A549 (cell line): Measurements from ENCODE around the gene STX1B. TPM values are rescaled to one million over a fixed set of nuclear protein-coding genes. Genes with fewer than 3 reads are reported as not detected.

Experiments used
- ATAC-seq, 2 experiments: fragments of 200-7000 bp in 1 of 2; fragments of >200 bp in 1 of 2; cut with Nextera tagmentation in 1 of 2; cut with Tn5 transposase in 1 of 2; 3 replicates each; pipeline versions ENCODE4 v1.8.0 to v1.9.1; 2018 to 2020; ENCODE audit warnings: mild to moderate bottlenecking in 1 of 2, moderate library complexity in 1 of 2
- CTCF ChIA-PET: fragments of 300-600 bp; sonication (Branson Sonifier 250); formaldehyde crosslinking; extraction: SDS; loops from one replicate; lab custom pipeline; 2021; ENCODE audit warnings: antibody characterized with exemption, inconsistent platforms; lab: Yijun Ruan, JAX
- POLR2A ChIA-PET: fragments of 350-600 bp; formaldehyde crosslinking; extraction: SDS; loops from one replicate; lab custom pipeline; 2021; ENCODE audit warnings: antibody characterized with exemption, inconsistent platforms; lab: Yijun Ruan, JAX
- DNase-seq, 2 experiments: peaks; one replicate each; pipeline versions ENCODE4 v3.0.0 to v3.0.0-alpha.2; 2011 to 2016; ENCODE audit warnings: low read depth in 1 of 2, low spot score in 1 of 2
- FAIRE-seq: peaks from 2 replicates; lab custom pipeline; 2011; peaks lifted over from hg19 to GRCh38; lab: Jason Lieb, UNC
- H3K27ac ChIP-seq, 2 experiments: fragments of >200 bp; sonication (Bioruptor Twin); formaldehyde crosslinking; 3 replicates each; pipeline ENCODE4 v1.5.1; 2016 to 2017
- H3K4me1 ChIP-seq: fragments of >200 bp; sonication (Bioruptor Twin); formaldehyde crosslinking; 3 replicates; pipeline ENCODE4 v1.6.1; 2016
- H3K4me2 ChIP-seq: fragments of >200 bp; sonication (Bioruptor Twin); formaldehyde crosslinking; 3 replicates; pipeline ENCODE4 v1.6.1; 2016
- H3K4me3 ChIP-seq: fragments of >200 bp; sonication (Bioruptor Twin); formaldehyde crosslinking; 3 replicates; pipeline ENCODE4 v1.5.1; 2016
- H3K9me3 ChIP-seq: fragments of >200 bp; sonication (Bioruptor Twin); formaldehyde crosslinking; 3 replicates; pipeline ENCODE4 v1.6.1; 2016
- ATOH8 ChIP-seq: fragments of 250-450 bp; sonication (Bioruptor Pico); IDR thresholded peaks from 2 replicates; pipeline ENCODE4 v1.5.0; 2020; ENCODE audit warnings: low read depth, mild to moderate bottlenecking, moderate library complexity
- BHLHE40 ChIP-seq: IDR thresholded peaks from 2 replicates; pipeline ENCODE4 v1.6.1; 2012; ENCODE audit warnings: low read depth, low read length, inconsistent platforms
- CBX8 ChIP-seq: fragments of 200-600 bp; sonication (generic); IDR thresholded peaks from 2 replicates; pipeline ENCODE4 v1.6.1; 2016
- CEBPB ChIP-seq, 2 experiments: fragments of >200 bp in 1 of 2; sonication (Bioruptor Twin) in 1 of 2; formaldehyde crosslinking in 1 of 2; IDR thresholded peaks; 2 replicates each; pipeline ENCODE4 v1.6.1; 2012 to 2016
- EP300 ChIP-seq, 2 experiments: fragments of >200 bp; sonication (Bioruptor Twin); formaldehyde crosslinking; IDR thresholded peaks; 2 replicates in 1 of 2; 3 replicates in 1 of 2; pipeline ENCODE4 v1.6.1; 2016 to 2017
- ESRRA ChIP-seq: fragments of 150-350 bp; IDR thresholded peaks from 2 replicates; pipeline ENCODE4 v1.6.1; 2014; ENCODE audit warnings: mild to moderate bottlenecking, low read length, borderline replicate concordance
- FOSL2 ChIP-seq, 2 experiments: fragments of 450-650 bp in 1 of 2; fragments of >200 bp in 1 of 2; sonication (Bioruptor Twin) in 1 of 2; formaldehyde crosslinking; IDR thresholded peaks; 2 replicates each; pipeline versions ENCODE4 v1.5.0 to v1.6.1; 2016 to 2020; ENCODE audit warnings: mild to moderate bottlenecking in 1 of 2, moderate library complexity in 1 of 2
- FOXS1 ChIP-seq: fragments of 250-450 bp; sonication (Bioruptor Pico); IDR thresholded peaks from 2 replicates; pipeline ENCODE4 v1.5.0; 2020; ENCODE audit warnings: mild to moderate bottlenecking, moderate library complexity
- GATA3 ChIP-seq: IDR thresholded peaks from 2 replicates; pipeline ENCODE4 v1.6.1; 2012; ENCODE audit warnings: borderline replicate concordance
- HDAC2 ChIP-seq: fragments of 200-600 bp; sonication (generic); IDR thresholded peaks from 2 replicates; pipeline ENCODE4 v1.6.1; 2016
- HOXA7 ChIP-seq: fragments of 250-450 bp; sonication (Bioruptor Pico); IDR thresholded peaks from 2 replicates; pipeline ENCODE4 v1.5.0; 2020; ENCODE audit warnings: mild to moderate bottlenecking, moderate library complexity
- HOXB13 ChIP-seq: fragments of 250-450 bp; sonication (Bioruptor Pico); IDR thresholded peaks from 2 replicates; pipeline ENCODE4 v1.5.0; 2020; ENCODE audit warnings: low read depth, mild to moderate bottlenecking, moderate library complexity
- KDM5A ChIP-seq: fragments of 200-600 bp; sonication (generic); IDR thresholded peaks from 2 replicates; pipeline ENCODE4 v1.6.1; 2016; ENCODE audit warnings: antibody characterized with exemption, mild to moderate bottlenecking
- MAFK ChIP-seq: fragments of 450-650 bp; IDR thresholded peaks from 2 replicates; pipeline ENCODE4 v1.6.1; 2014; ENCODE audit not compliant: partially characterized antibody
- MAX ChIP-seq: IDR thresholded peaks from 2 replicates; pipeline ENCODE4 v1.6.1; 2012
- MAZ ChIP-seq: fragments of 150-350 bp; IDR thresholded peaks from 2 replicates; pipeline ENCODE4 v1.6.1; 2014; ENCODE audit warnings: antibody characterized with exemption, low read depth, low read length, borderline replicate concordance
- NFE2L2 ChIP-seq: fragments of 150-350 bp; conservative IDR thresholded peaks from 2 replicates; pipeline ENCODE4 v1.6.1; 2014; ENCODE audit warnings: low read length
- NPAS2 ChIP-seq: fragments of 250-450 bp; sonication (Bioruptor Pico); IDR thresholded peaks from 2 replicates; pipeline ENCODE4 v1.8.0; 2022; ENCODE audit warnings: mild to moderate bottlenecking, moderate library complexity, borderline replicate concordance
- NR3C1 ChIP-seq: fragments of >200 bp; sonication (Bioruptor Twin); formaldehyde crosslinking; IDR thresholded peaks from 3 replicates; pipeline ENCODE4 v1.6.1; 2017
- PHF8 ChIP-seq: fragments of 200-600 bp; sonication (generic); IDR thresholded peaks from 2 replicates; pipeline ENCODE4 v1.6.1; 2016; ENCODE audit warnings: low read depth, mild to moderate bottlenecking, antibody characterized with exemption, moderate library complexity, borderline replicate concordance
- POLR2A ChIP-seq: IDR thresholded peaks from 2 replicates; pipeline ENCODE4 v1.6.1; 2012; ENCODE audit warnings: mild to moderate bottlenecking, low read length
- RAD21 ChIP-seq, 2 experiments: fragments of >200 bp in 1 of 2; sonication (Bioruptor Twin) in 1 of 2; formaldehyde crosslinking in 1 of 2; IDR thresholded peaks in 1 of 2; conservative IDR thresholded peaks in 1 of 2; 2 replicates in 1 of 2; 3 replicates in 1 of 2; pipeline ENCODE4 v1.6.1; 2012 to 2018; ENCODE audit warnings: inconsistent platforms in 1 of 2
- RARB ChIP-seq: fragments of 250-450 bp; sonication (Bioruptor Pico); IDR thresholded peaks from 2 replicates; pipeline ENCODE4 v1.8.0; 2021; ENCODE audit warnings: mild to moderate bottlenecking, moderate library complexity
- RCOR1 ChIP-seq: fragments of 150-350 bp; IDR thresholded peaks from 2 replicates; pipeline ENCODE4 v1.6.1; 2014; ENCODE audit warnings: antibody characterized with exemption, low read length, low read depth
- RFX5 ChIP-seq: fragments of 450-650 bp; IDR thresholded peaks from 2 replicates; pipeline ENCODE4 v1.7.1; 2014; ENCODE audit warnings: antibody characterized with exemption, mild to moderate bottlenecking, moderate library complexity
- SREBF2 ChIP-seq: fragments of 450-650 bp; IDR thresholded peaks from 2 replicates; pipeline ENCODE4 v1.6.1; 2014; ENCODE audit warnings: mild to moderate bottlenecking, moderate library complexity
- TP53 ChIP-seq: fragments of 250-450 bp; sonication (Bioruptor Pico); IDR thresholded peaks from 2 replicates; pipeline ENCODE4 v1.5.0; 2021; ENCODE audit warnings: mild to moderate bottlenecking, moderate library complexity
- ZFP36 ChIP-seq: fragments of 450-650 bp; IDR thresholded peaks from 2 replicates; pipeline ENCODE4 v1.6.1; 2014; ENCODE audit warnings: borderline replicate concordance; ENCODE audit not compliant: partially characterized antibody
- ZNF302 ChIP-seq: fragments of 250-450 bp; sonication (Bioruptor Pico); IDR thresholded peaks from 2 replicates; pipeline ENCODE4 v1.9.0; 2021; ENCODE audit warnings: inconsistent platforms, mild to moderate bottlenecking, moderate library complexity
- WGBS: methylation state at CpG from one replicate; pipeline ENCODE4 v1.1.6; 2017; ENCODE audit errors: missing lambda C conversion rate; 5-methylcytosine and 5-hydroxymethylcytosine counted together
- polyA plus RNA-seq, 4 experiments: library from polyadenylated mRNA; depleted of rRNA in 3 of 4; stranded (reverse); fragments of >200 nt; fragmentation: RNase III in 1 of 4; extraction: RNeasy Plus Mini Kit Qiagen cat#74134 plus additional on column Dnase treatment in 1 of 4; gene quantifications; 2 replicates in 3 of 4; 3 replicates in 1 of 4; pipeline ENCODE4 v1.2.3, GENCODE V29; 2011 to 2017
- TF ChIP-seq, protein P1 (sequence below): fragments of 250-450 bp; sonication (Bioruptor Pico); IDR thresholded peaks from 2 replicates; pipeline ENCODE4 v1.5.0; 2021; ENCODE audit warnings: mild to moderate bottlenecking, moderate library complexity, borderline replicate concordance
- TF ChIP-seq, protein P2 (sequence below): fragments of >200 bp; sonication (Bioruptor Twin); formaldehyde crosslinking; IDR thresholded peaks from 2 replicates; pipeline ENCODE4 v1.6.1; 2016
- TF ChIP-seq, protein P3 (sequence below): fragments of 200-600 bp; sonication (generic); IDR thresholded peaks from 2 replicates; pipeline ENCODE4 v1.6.1; 2016; ENCODE audit warnings: antibody characterized with exemption, mild to moderate bottlenecking, moderate library complexity
- TF ChIP-seq, protein P4 (sequence below): fragments of 150-350 bp; IDR thresholded peaks from 2 replicates; pipeline ENCODE4 v1.6.1; 2014; ENCODE audit warnings: low read depth, mild to moderate bottlenecking, low read length

The STX1B gene
- polyA plus RNA-seq, 2 of the 4 experiments (the other 2 are of a cell fraction) = 2.4 to 2.6 TPM

GRCh38 chr16:30996985-30997724 lies 13.3 kb downstream of the STX1B start:
- peak; percentile 77 to 87 for ATAC-seq
- CTCF ChIA-PET = interaction anchor here (0.9 to 1.6 kb wide), 4 partner anchors 10 to 145 kb away, joined by 3 to 13 read pairs (median 4); partner anchors contain the start of gene HSD3B7
- FAIRE-seq = no peak
- TF ChIP-seq HOXA7 (CRISPR knock-in tag) (peak; percentile 80; the same call in 1 of the 2 replicates), MAX (peak; percentile 59), ZFP36 (no peak), RFX5 (no peak), RAD21 (conservative IDR thresholded peaks at IDR 0.05 in 1 of 2, IDR thresholded peaks at IDR 0.05 in 1 of 2) (peak in 1 of 2 experiments; percentile 16; a peak in 1 of 5 replicates), ESRRA (no peak), MAFK (no peak), GATA3 (0 out of 2 replicates have a peak, but pooled peaks have one; percentile 12), SREBF2 (no peak), RCOR1 (no peak), TP53 (0 out of 2 replicates have a peak, but pooled peaks have one; percentile 51), HOXB13 (CRISPR knock-in tag) (no peak), PHF8 (peak; percentile 39), NR3C1 (no peak), FOXS1 (no peak), FOSL2 (IDR thresholded peaks at IDR 0.05) (no peak), FOSL2 (CRISPR knock-in tag; IDR thresholded peaks at IDR 0.05) (no peak), CEBPB (IDR thresholded peaks at IDR 0.05) (no peak), HDAC2 (no peak), ATOH8 (CRISPR knock-in tag) (no peak), CBX8 (no peak), ZNF302 (no peak), NPAS2 (no peak), RARB (0 out of 2 replicates have a peak, but pooled peaks have one; percentile 46), POLR2A (peak; percentile 58), MAZ (no peak), NFE2L2 (no peak), BHLHE40 (no peak), EP300 (IDR thresholded peaks at IDR 0.05) (no peak), KDM5A (no peak)
- TF ChIP-seq, protein P1, sequence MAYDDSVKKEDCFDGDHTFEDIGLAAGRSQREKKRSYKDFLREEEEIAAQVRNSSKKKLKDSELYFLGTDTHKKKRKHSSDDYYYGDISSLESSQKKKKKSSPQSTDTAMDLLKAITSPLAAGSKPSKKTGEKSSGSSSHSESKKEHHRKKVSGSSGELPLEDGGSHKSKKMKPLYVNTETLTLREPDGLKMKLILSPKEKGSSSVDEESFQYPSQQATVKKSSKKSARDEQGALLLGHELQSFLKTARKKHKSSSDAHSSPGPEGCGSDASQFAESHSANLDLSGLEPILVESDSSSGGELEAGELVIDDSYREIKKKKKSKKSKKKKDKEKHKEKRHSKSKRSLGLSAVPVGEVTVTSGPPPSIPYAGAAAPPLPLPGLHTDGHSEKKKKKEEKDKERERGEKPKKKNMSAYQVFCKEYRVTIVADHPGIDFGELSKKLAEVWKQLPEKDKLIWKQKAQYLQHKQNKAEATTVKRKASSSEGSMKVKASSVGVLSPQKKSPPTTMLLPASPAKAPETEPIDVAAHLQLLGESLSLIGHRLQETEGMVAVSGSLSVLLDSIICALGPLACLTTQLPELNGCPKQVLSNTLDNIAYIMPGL (CRISPR knock-in tag) = no peak
- TF ChIP-seq, protein P2, sequence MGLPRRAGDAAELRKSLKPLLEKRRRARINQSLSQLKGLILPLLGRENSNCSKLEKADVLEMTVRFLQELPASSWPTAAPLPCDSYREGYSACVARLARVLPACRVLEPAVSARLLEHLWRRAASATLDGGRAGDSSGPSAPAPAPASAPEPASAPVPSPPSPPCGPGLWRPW = no peak
- TF ChIP-seq, protein P3, sequence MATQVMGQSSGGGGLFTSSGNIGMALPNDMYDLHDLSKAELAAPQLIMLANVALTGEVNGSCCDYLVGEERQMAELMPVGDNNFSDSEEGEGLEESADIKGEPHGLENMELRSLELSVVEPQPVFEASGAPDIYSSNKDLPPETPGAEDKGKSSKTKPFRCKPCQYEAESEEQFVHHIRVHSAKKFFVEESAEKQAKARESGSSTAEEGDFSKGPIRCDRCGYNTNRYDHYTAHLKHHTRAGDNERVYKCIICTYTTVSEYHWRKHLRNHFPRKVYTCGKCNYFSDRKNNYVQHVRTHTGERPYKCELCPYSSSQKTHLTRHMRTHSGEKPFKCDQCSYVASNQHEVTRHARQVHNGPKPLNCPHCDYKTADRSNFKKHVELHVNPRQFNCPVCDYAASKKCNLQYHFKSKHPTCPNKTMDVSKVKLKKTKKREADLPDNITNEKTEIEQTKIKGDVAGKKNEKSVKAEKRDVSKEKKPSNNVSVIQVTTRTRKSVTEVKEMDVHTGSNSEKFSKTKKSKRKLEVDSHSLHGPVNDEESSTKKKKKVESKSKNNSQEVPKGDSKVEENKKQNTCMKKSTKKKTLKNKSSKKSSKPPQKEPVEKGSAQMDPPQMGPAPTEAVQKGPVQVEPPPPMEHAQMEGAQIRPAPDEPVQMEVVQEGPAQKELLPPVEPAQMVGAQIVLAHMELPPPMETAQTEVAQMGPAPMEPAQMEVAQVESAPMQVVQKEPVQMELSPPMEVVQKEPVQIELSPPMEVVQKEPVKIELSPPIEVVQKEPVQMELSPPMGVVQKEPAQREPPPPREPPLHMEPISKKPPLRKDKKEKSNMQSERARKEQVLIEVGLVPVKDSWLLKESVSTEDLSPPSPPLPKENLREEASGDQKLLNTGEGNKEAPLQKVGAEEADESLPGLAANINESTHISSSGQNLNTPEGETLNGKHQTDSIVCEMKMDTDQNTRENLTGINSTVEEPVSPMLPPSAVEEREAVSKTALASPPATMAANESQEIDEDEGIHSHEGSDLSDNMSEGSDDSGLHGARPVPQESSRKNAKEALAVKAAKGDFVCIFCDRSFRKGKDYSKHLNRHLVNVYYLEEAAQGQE = no peak
- TF ChIP-seq, protein P4, sequence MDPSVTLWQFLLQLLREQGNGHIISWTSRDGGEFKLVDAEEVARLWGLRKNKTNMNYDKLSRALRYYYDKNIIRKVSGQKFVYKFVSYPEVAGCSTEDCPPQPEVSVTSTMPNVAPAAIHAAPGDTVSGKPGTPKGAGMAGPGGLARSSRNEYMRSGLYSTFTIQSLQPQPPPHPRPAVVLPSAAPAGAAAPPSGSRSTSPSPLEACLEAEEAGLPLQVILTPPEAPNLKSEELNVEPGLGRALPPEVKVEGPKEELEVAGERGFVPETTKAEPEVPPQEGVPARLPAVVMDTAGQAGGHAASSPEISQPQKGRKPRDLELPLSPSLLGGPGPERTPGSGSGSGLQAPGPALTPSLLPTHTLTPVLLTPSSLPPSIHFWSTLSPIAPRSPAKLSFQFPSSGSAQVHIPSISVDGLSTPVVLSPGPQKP = no peak

More at GRCh38 chr16:30996985-30997724, 13.3 kb downstream of the STX1B start:
- H3K4me3 ChIP-seq = peak overlapping the region; percentile 61
- under 1% methylated on average over 30 of the region's 60 CpGs for WGBS
- DNase-seq = peak; percentile 93 to 95
- POLR2A ChIA-PET = interaction anchor here (0.5 to 1.9 kb wide), 16 partner anchors 10 to 462 kb away, joined by 3 to 14 read pairs (median 6); partner anchors contain the start of genes ARMC5, FUS, HSD3B7 and KAT8
- peak overlapping the region; percentile 97 to 100 for H3K27ac ChIP-seq
- H3K9me3 ChIP-seq = no peaks in the 10 kb centered on the region
- H3K4me2 ChIP-seq = peak overlapping the region; percentile 92
- H3K4me1 ChIP-seq = peaks cover 44% of the 10 kb centered on the region
